GM21447 (cell line): ENCODE measurements around the gene TYRO3.

Experiments used
- ATAC-seq: cut with Tn5 transposase; IDR thresholded peaks from one replicate; pipeline ENCODE4 v1.9.1; 2021; ENCODE audit not compliant: unreplicated experiment

Gene TYRO3

GRCh38 chr15:41558400-41559238, at the start of gene TYRO3:
Gene TYRO3 (plus strand): TSS chr15:41559212. CDS start chr15:41559258, 46 bp downstream.
- ATAC-seq: no peak

GRCh38 chr15:41510728-41511127, 48.3 kb upstream of the TYRO3 start:
- ATAC-seq: no peak

DNA sequence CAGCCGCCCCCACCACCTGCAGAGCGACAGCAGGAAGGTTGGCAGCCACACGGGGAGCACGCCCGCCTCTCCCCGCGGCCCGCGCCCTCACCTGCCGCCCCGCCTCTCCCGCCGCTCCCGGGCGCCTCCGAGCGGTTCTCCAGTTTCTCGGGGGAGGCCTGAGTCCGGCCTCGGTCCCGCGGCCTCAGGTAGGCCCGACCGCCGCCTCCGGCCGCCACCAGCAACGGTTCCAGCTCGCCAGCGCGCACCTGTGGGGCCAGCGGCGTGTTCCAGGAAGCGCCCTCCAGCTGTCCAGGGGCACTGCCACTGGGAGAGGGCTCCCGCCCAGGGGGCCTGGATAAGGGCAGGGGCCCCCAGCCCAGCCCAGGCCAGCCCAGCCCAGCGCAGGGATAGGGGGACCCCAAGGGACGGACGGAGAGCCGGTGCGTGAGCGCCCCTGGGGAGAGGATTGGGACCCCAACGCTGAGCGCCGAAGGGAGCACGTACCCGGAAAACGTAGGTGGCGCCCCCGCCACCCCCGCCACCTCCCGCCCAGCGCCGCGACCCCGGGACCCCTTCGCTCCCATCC, 47.6 kb upstream of the TYRO3 start:
- ATAC-seq: no peak

- ATAC-seq: no peak
Measured at GRCh38 chr15:41511899-41512369, 47.1 kb upstream of the TYRO3 start.

- no peak for ATAC-seq
Measured at GRCh38 chr15:41512512-41512939, 46.5 kb upstream of the TYRO3 start.

GRCh38 chr15:41512940-41513505, 46.0 kb upstream of the TYRO3 start:
- ATAC-seq: no peak

DNA sequence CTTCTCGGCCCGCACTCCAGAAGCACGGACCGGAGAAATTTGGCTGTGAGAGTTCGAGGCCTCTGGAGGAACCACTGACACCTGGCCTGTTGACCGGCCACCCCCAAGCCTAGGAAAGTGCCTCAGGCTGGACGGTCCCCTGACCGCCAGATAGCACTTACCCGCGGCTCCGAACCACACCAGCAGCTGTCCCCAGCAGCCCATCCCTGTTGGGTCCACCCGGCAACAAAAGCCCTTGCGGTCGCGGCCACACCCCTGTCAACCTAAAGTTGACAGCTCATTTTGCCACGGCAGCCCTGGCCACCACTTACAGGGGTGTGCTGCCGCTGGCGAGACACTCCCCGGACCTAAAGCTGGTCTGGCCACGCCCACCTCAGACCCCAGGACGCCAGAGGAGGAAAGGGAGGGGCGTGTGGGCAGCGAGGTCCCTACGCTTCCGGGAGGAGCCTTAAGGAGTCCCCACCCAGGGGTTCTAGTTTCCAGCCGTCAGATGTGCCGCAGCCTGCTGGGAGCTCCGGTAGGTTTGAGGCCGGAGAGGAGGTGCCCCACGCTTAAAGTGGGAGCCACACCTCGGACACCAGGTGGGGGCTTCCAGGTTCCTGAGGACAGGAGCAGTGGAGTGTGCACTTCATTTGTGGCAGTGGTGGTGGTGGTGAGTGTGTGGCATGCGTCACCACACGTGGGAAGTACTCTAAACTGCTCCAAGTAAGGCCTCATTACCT, 45.3 kb upstream of the TYRO3 start, which contains the start of gene LTK:
LTK (minus strand) TSS at position 322 of the 722 bp plus-strand sequence; CDS start at position 204, 118 bp downstream.
- no peak for ATAC-seq

DNA sequence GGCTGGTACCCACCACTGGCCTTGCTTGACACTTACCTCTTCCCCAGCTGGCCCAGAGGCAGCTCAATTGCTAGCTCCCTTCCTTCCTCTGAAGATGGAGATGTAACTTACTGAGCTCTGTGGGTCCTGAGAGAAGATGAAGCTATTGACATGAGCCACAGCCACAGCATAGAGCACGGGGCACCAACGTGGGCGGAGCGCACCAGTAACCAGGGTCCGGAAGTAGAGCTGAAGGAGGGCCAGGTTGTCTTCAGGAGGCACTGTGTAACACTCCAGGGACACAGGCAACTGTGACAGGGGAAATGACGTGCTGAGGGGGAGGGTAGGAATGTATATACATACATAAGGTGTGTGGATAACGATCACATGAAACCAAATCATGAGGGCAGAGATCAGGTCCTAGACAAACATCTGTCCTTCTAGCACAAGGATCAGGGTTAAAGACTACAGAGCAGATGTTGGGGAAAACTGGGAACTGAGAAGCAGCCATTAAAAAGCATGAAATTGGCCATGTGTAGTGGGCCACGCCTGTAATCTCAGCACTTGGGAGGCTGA, 41.0 kb upstream of the TYRO3 start:
- no peak for ATAC-seq

GRCh38 chr15:41520636-41521035, 38.4 kb upstream of the TYRO3 start:
- ATAC-seq: no peak

DNA sequence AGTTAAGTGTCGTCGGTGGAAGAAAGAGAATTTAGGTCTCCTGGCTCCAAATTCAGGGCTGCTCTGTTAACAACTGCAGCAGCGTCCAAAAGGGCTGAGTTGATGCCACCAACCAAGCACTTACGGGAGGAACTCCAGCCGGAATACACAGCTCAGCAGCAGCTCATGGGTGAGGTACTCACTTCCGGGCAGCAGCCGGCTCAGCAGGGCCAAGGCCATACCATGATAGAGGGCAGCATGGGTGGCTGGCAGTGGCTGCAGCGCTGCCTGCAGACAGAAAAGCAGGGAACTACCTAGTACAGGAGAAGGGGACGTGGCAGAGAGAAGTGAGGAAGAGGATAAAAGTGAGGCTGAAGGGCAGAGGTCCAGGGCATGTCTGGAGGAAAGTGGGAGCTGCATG, 37.4 kb upstream of the TYRO3 start:
- ATAC-seq: no peak

DNA sequence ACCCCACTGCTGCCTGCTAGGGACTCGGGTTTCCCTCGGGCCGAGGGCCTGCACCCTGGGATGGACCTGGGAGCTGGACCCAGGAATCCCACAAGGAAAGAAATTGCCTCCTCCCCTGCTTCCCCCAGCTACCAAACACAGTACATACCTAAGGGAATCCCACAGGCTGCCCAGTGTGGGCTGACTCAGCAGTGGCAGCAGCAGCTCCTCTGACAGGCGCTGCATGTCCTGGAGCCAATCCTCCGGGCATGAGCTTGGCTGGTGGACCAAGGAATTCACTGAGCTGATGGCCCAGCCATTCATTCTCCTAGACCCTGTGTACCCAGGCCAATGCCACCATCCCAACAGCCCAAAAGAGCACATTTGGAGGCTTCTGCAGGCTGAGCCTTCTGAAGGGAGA, 35.9 kb upstream of the TYRO3 start:
- no peak for ATAC-seq

DNA sequence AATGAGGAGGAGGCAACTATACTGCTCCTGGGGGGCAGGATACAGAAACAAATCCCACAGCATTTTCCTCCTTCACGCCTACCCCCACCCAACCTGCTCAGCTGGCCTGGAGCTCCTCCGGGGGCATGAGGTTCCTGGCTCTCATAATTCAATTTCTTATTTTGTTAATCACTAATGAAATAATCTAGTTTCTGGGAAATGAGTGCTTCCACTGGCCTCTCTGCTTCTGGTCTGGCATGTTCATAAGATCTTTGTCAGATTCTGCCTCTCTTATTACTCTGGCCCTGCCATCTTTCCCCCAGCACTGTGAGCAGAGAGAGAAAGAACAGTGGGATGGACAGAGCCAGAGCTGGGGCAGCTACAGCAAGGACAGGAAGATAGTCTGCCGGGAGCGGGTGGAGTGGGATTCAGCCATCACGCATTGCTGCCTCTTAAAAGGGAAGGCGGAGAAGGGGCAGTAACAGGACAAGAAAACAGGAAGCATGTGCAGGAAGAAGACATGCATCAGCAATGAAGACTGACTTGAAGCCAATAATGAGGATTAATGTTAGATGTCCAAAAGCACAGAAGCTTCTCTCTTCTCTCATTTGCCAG, 28.6 kb upstream of the TYRO3 start:
- no peak for ATAC-seq

GRCh38 chr15:41535544-41535943, 23.5 kb upstream of the TYRO3 start:
- no peak for ATAC-seq

DNA sequence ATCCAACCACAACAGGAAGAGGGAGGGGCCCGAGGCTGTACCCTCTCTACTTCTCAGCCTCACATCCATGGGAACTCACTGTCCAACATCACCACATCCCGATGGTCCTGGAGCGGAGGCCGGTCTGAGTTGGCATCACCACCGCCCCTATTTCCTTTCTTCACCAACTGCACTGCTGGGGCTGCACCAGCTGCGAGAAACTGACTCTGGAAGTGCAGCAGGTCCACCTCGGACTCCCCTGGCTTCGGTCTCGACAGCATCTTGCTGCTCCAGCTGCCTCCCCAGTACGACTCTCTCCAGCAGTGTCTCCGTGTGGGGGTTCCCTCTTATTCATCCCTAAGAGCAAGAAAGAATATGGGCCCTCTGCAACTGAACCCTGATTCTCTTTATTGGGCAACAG, 22.1 kb upstream of the TYRO3 start:
- ATAC-seq: no peak

DNA sequence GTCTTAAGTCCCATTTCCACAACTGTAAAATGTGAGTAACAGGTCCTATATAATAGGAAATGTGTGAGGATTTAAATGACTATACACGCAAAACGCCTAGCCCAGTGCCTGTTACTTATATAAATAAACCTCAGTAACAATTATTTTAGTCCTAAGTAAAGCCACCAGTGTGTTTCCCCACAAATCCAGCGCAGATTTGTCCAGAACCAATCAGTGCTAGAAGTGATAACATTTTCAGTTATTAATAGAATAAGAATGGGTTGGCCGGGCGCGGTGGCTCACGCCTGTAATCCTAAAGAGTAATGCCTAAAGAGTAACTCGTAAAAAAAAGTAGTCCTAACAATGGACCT, 15.5 kb upstream of the TYRO3 start:
- ATAC-seq: no peak

DNA sequence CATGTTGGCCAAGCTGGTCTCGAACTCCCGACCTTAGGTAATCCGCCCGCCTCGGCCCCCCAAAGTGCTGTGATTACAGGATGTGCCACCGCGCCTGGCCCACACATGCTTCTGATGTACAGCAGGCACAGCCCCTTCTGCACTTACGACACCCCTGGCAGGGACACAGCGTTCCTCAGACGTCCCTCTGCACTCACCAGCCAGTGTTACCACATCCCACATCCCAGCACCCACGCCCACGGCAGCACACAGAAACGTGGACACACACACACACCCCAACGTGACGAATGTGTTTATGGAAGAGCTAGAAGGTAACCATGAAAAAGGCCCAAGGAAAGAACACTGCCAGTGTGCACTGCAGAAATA, 14.4 kb upstream of the TYRO3 start:
- ATAC-seq: no peak

DNA sequence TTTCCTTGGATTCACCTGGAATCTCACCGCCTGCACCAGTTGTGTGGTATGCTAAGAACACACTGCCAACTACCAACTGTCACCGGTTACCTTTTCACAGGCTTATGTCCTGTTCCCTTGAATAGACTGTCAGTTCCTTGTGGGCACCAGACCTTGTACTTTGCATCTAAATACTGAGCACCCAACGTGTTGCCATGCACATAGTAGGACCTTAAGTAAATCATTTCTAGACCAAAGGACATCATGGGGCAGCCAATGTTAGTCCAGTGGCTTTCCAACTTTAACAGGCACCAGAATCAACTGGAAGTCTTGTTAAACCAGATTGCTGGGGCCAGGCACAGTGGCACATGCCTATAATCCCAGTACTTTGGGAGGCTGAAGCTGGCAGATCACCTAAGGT, 13.8 kb upstream of the TYRO3 start:
- ATAC-seq: no peak

DNA sequence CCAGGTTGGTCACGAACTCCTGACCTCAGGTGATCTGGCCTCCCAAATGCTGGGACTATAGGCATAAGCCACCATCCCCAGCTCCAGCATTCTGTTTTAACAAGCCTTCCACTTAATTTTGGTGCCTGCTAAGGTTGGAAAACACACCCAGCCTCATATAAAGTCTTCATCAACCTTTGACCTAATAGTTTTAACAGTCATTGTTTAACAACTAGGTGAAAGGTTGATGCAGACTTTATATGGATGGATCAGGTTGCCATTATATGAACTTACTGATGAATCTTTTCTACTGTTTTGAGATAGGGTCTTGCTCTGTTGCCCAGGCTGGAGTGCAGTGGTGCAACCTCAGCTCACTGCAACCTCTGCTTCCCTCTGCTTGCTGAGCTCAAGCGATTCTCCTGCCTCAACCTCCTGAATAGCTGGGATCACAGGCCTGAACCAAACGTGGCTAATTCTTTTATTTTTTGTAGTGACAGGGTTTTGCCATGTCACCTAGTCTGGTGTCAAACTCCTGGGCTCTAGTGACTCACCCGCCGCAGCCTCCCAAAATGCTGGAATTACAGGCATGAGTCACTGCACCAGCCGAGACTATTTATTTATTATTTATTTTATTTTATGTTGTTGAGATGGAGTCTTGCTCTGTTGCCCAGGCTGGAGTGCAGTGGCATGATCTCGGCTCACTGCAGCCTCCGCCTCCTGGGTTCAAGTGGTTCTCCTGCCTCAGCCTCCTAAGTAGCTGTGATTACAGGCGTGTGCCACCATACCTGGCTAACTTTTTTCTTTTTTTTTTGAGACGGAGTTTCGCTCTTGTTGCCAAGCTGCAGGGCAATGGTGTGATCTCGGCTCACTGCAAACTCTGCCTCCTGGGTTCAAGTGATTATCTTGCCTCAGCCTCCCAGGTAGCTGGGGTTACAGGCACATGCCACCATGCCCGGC, 11.9 kb upstream of the TYRO3 start:
- no peak for ATAC-seq

GRCh38 chr15:41550066-41550775, 8.8 kb upstream of the TYRO3 start:
- ATAC-seq: no peak
